GM23248 (cell line): ENCODE data around the gene CD300LG.

Source experiments
- EZH2 ChIP-seq: fragments of 200-600 bp; sonication (generic); IDR thresholded peaks from 2 replicates; pipeline ENCODE4 v1.6.1; 2018; ENCODE audit warnings: antibody characterized with exemption, mild to moderate bottlenecking; ENCODE audit not compliant: insufficient read depth, poor library complexity, severe bottlenecking
- EZH2phosphoT487 ChIP-seq: fragments of 200-600 bp; sonication (generic); IDR thresholded peaks from 2 replicates; pipeline ENCODE4 v1.6.1; 2018; ENCODE audit warnings: antibody characterized with exemption, moderate library complexity, mild to moderate bottlenecking, low read depth; ENCODE audit not compliant: insufficient read depth

DNA sequence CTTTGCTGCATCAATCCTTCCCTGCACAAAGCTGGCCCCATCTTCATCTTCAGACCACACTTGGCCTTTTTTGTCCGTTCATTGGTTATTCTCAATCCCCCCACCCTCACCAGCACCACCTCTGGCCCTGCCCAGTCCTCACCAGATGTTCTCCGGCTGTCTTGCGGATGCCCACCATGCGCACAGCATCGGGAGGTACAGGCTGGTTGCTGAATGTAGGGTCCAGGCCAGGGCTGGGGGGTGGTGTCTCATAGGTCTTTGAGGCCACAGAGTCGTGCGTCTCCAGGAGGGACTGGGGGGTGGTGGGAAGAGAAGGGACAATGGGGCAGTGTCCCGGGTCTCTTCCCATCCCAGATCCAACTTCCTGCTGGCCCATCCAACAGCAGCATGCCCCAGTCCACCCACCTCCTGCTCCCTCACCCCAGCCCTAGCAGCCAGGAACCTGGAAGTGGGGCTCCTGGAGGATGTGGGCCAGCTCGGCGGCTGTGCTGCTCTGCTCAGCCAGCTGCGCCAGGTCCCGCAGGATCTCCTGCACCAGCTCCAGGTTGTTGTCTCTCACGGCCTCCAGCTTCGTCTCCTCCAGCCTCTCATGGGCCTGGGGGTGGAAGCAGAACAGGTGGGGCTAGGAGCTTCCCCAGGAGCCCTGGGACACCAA, 35.9 kb downstream of the CD300LG start:
- no peak for TF ChIP-seq EZH2
- no peak for TF ChIP-seq EZH2phosphoT487
